ENCODE results near the gene SMC1B. TPM values are rescaled to one million over a fixed set of nuclear protein-coding genes. Genes with fewer than 3 reads are reported as not detected.
A peak's percentile ranks its signal among the peaks of the same experiment; 100 is the strongest.
"Not testable (repeated sequence)": the region's sequence is repeated elsewhere in the genome, so short reads cannot be mapped to it uniquely, and the experiment has no call there.

SMC1B gene
- total and polyA plus RNA-seq, 9 of the 15 experiments (the other 6 are each of a cell fraction or from before 2014, with no cell fraction given), result 0.03 TPM; not detected in 8

DNA sequence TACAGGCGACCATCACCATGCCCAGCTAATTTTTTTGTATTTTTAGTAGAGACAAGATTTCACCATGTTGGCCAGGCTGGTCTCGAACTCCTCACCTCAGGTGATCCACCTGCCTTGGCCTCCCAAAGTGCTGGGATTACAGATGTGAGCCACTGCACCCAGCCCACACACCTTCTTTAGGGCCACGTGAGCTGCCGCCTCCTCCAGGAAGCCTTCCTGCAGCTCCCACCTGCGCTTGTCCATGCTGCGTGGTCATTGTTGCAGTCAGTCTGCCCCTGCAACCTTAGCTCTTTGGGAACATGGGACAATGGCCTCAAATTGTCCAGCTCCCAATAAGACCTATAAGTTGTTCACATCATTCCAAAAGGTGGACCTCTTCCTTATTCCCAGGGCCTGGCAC, 118.4 kb downstream of the SMC1B start:
- BruUV-seq (replicated peaks); DNase-seq (ENCODE audit: extremely low read depth in 1 of 4, low spot score in 3 of 4); ATAC-seq; H3K4me2 ChIP-seq (ENCODE audit: insufficient read depth, low read length); intact Hi-C loops (cut with micrococcal nuclease); H4K20me1 ChIP-seq (replicated peaks; ENCODE audit: control insufficient read depth, insufficient read depth, low read length); CTCF ChIA-PET (ENCODE audit: low intra/inter-chr PET ratio); H3K9me3 ChIP-seq (replicated peaks; ENCODE audit: control insufficient read depth, insufficient read depth, low read depth, low read length); H3K9ac ChIP-seq (ENCODE audit: insufficient read depth in 1 of 2, low read depth in 2 of 2, low read length in 2 of 2); H3K4me3 ChIP-seq; H3K36me3 ChIP-seq (ENCODE audit: control insufficient read depth, insufficient read depth, low read length); in situ Hi-C loops (cut with MboI); H3K9me1 ChIP-seq (ENCODE audit: control insufficient read depth, insufficient read depth, low read length); H3K79me2 ChIP-seq (ENCODE audit: control insufficient read depth, insufficient read depth, low read length); H3K4me1 ChIP-seq (replicated peaks in 1 of 2; ENCODE audit: control insufficient read depth in 2 of 2, insufficient read depth in 2 of 2, low read length in 2 of 2); FAIRE-seq; H2AFZ ChIP-seq (ENCODE audit: low read depth, low read length); H3K27ac ChIP-seq (ENCODE audit: extremely low read depth, low read depth, low read length): not testable (repeated sequence)
- peak; percentile 82 for TF ChIP-seq ZFP36 (IDR thresholded peaks at IDR 0.05; ENCODE audit: low read depth, low read length, partially characterized antibody)
- POLR2A ChIA-PET, result interaction anchor here (0.6 to 0.7 kb wide), 2 partner anchors 12 to 16 kb away, joined by 3 to 4 read pairs; no protein-coding TSS in a partner anchor
- H3K27me3 ChIP-seq (ENCODE audit: control insufficient read depth in 2 of 2, insufficient read depth in 2 of 2, low read length in 2 of 2), result peaks cover 0 to 13% of the 10 kb centered on the region in 2 experiments; a peak in 3 of 5 replicates
- WGBS (ENCODE audit: insufficient coverage, low coverage, missing lambda C conversion rate), result 30% methylated on average over 5 of the region's 6 CpGs

Other genes with a start within 250 kb of the SMC1B start
- gene NUP50, start 249.7 kb downstream of the SMC1B start, total RNA-seq (2014; rRNA removed), result 77.6 and 85.3 TPM in 2 replicates
- gene NUP50, start 249.7 kb downstream of the SMC1B start, total RNA-seq (2014; rRNA removed; fragmentation: Illumina TruSeq; extraction: Trizol), result 55.3 and 62.0 TPM in 2 replicates
- 61.8 and 62.2 TPM in 2 replicates for gene NUP50, start 249.7 kb downstream of the SMC1B start, total RNA-seq (2015; rRNA removed; fragmentation: Illumina TruSeq; extraction: Trizol)
- 83.7 and 84.2 TPM in 2 replicates for gene NUP50, start 249.7 kb downstream of the SMC1B start, total RNA-seq (2021)
- gene NUP50, start 249.7 kb downstream of the SMC1B start, polyA plus RNA-seq (2011; rRNA removed), result 21.8 and 29.3 TPM in 2 replicates
- gene NUP50, start 249.7 kb downstream of the SMC1B start, polyA plus RNA-seq (2014; fragmentation: Illumina TruSeq; extraction: Trizol), result 44.8 and 57.5 TPM in 2 replicates
- gene NUP50, start 249.7 kb downstream of the SMC1B start, polyA plus RNA-seq (2014; fragmentation: Nextera tagmentation; extraction: Ambion mirVana), result 10 to 100 TPM; 23.8 to 25.9 TPM
- 39.3 and 49.3 TPM in 2 replicates for gene NUP50, start 249.7 kb downstream of the SMC1B start, polyA plus RNA-seq (2014; rRNA removed)
- 8.5 and 11.5 TPM in 2 replicates for gene KIAA0930, start 172.7 kb downstream of the SMC1B start, total RNA-seq (2014; rRNA removed)
- 3.0 TPM in 2 replicates for gene KIAA0930, start 172.7 kb downstream of the SMC1B start, total RNA-seq (2014; rRNA removed; fragmentation: Illumina TruSeq; extraction: Trizol)
- gene KIAA0930, start 172.7 kb downstream of the SMC1B start, total RNA-seq (2015; rRNA removed; fragmentation: Illumina TruSeq; extraction: Trizol), result 5.0 and 5.9 TPM in 2 replicates
- 11.7 and 12.1 TPM in 2 replicates for gene KIAA0930, start 172.7 kb downstream of the SMC1B start, total RNA-seq (2021)
- 7.7 and 7.9 TPM in 2 replicates for gene KIAA0930, start 172.7 kb downstream of the SMC1B start, polyA plus RNA-seq (2011; rRNA removed)
- 6.4 and 8.3 TPM in 2 replicates for gene KIAA0930, start 172.7 kb downstream of the SMC1B start, polyA plus RNA-seq (2014; fragmentation: Illumina TruSeq; extraction: Trizol)
- under 1 TPM; 0.24 to 0.46 TPM for gene KIAA0930, start 172.7 kb downstream of the SMC1B start, polyA plus RNA-seq (2014; fragmentation: Nextera tagmentation; extraction: Ambion mirVana)
- 8.1 and 12.1 TPM in 2 replicates for gene KIAA0930, start 172.7 kb downstream of the SMC1B start, polyA plus RNA-seq (2014; rRNA removed)
- not detected in 2 replicates for gene UPK3A, start 128.7 kb downstream of the SMC1B start, total RNA-seq (2014; rRNA removed)
- not detected in 2 replicates for gene UPK3A, start 128.7 kb downstream of the SMC1B start, total RNA-seq (2014; rRNA removed; fragmentation: Illumina TruSeq; extraction: Trizol)
- not detected in 2 replicates for gene UPK3A, start 128.7 kb downstream of the SMC1B start, total RNA-seq (2015; rRNA removed; fragmentation: Illumina TruSeq; extraction: Trizol)
- gene UPK3A, start 128.7 kb downstream of the SMC1B start, total RNA-seq (2021), result not detected in 2 replicates
- not detected in 2 replicates for gene UPK3A, start 128.7 kb downstream of the SMC1B start, polyA plus RNA-seq (2011; rRNA removed)
- not detected in 2 replicates for gene UPK3A, start 128.7 kb downstream of the SMC1B start, polyA plus RNA-seq (2014; fragmentation: Illumina TruSeq; extraction: Trizol)
- not detected for gene UPK3A, start 128.7 kb downstream of the SMC1B start, polyA plus RNA-seq (2014; fragmentation: Nextera tagmentation; extraction: Ambion mirVana)
- not detected in 2 replicates for gene UPK3A, start 128.7 kb downstream of the SMC1B start, polyA plus RNA-seq (2014; rRNA removed)
- gene FAM118A, start 103.7 kb downstream of the SMC1B start, total RNA-seq (2014; rRNA removed), result 54.2 and 59.8 TPM in 2 replicates
- gene FAM118A, start 103.7 kb downstream of the SMC1B start, total RNA-seq (2014; rRNA removed; fragmentation: Illumina TruSeq; extraction: Trizol), result 51.1 and 59.4 TPM in 2 replicates
- 54.9 and 57.5 TPM in 2 replicates for gene FAM118A, start 103.7 kb downstream of the SMC1B start, total RNA-seq (2015; rRNA removed; fragmentation: Illumina TruSeq; extraction: Trizol)
- gene FAM118A, start 103.7 kb downstream of the SMC1B start, total RNA-seq (2021), result 63.0 and 72.9 TPM in 2 replicates
- 205 and 223 TPM in 2 replicates for gene FAM118A, start 103.7 kb downstream of the SMC1B start, polyA plus RNA-seq (2011; rRNA removed)
- gene FAM118A, start 103.7 kb downstream of the SMC1B start, polyA plus RNA-seq (2014; fragmentation: Illumina TruSeq; extraction: Trizol), result 71.2 and 76.9 TPM in 2 replicates
- gene FAM118A, start 103.7 kb downstream of the SMC1B start, polyA plus RNA-seq (2014; fragmentation: Nextera tagmentation; extraction: Ambion mirVana), result 10 to 100 TPM; 17.0 to 19.7 TPM
- 122 and 150 TPM in 2 replicates for gene FAM118A, start 103.7 kb downstream of the SMC1B start, polyA plus RNA-seq (2014; rRNA removed)
- gene RIBC2, start 94 bp upstream of the SMC1B start, total RNA-seq (2014; rRNA removed), result not detected in 2 replicates
- gene RIBC2, start 94 bp upstream of the SMC1B start, total RNA-seq (2014; rRNA removed; fragmentation: Illumina TruSeq; extraction: Trizol), result not detected in 2 replicates
- not detected in 2 replicates for gene RIBC2, start 94 bp upstream of the SMC1B start, total RNA-seq (2015; rRNA removed; fragmentation: Illumina TruSeq; extraction: Trizol)
- not detected in 2 replicates for gene RIBC2, start 94 bp upstream of the SMC1B start, total RNA-seq (2021)
- gene RIBC2, start 94 bp upstream of the SMC1B start, polyA plus RNA-seq (2011; rRNA removed), result not detected in 2 replicates
- not detected in 2 replicates for gene RIBC2, start 94 bp upstream of the SMC1B start, polyA plus RNA-seq (2014; fragmentation: Illumina TruSeq; extraction: Trizol)
- not detected for gene RIBC2, start 94 bp upstream of the SMC1B start, polyA plus RNA-seq (2014; fragmentation: Nextera tagmentation; extraction: Ambion mirVana)
- not detected in 2 replicates for gene RIBC2, start 94 bp upstream of the SMC1B start, polyA plus RNA-seq (2014; rRNA removed)
- not detected in 2 replicates for gene FBLN1, start 89.3 kb upstream of the SMC1B start, total RNA-seq (2014; rRNA removed)
- gene FBLN1, start 89.3 kb upstream of the SMC1B start, total RNA-seq (2014; rRNA removed; fragmentation: Illumina TruSeq; extraction: Trizol), result not detected in 2 replicates
- gene FBLN1, start 89.3 kb upstream of the SMC1B start, total RNA-seq (2015; rRNA removed; fragmentation: Illumina TruSeq; extraction: Trizol), result not detected in 2 replicates
- gene FBLN1, start 89.3 kb upstream of the SMC1B start, total RNA-seq (2021), result 0.56 and 0.66 TPM in 2 replicates
- not detected in 2 replicates for gene FBLN1, start 89.3 kb upstream of the SMC1B start, polyA plus RNA-seq (2011; rRNA removed)
- not detected in 2 replicates for gene FBLN1, start 89.3 kb upstream of the SMC1B start, polyA plus RNA-seq (2014; fragmentation: Illumina TruSeq; extraction: Trizol)
- gene FBLN1, start 89.3 kb upstream of the SMC1B start, polyA plus RNA-seq (2014; fragmentation: Nextera tagmentation; extraction: Ambion mirVana), result not detected
- gene FBLN1, start 89.3 kb upstream of the SMC1B start, polyA plus RNA-seq (2014; rRNA removed), result not detected in 2 replicates

Data from K562 (cell line).